Measurements from ENCODE around the gene BTBD7.

GRCh38 chr14:93329965-93330608, 2.7 kb downstream of the BTBD7 start:
- no peak for TF ChIP-seq CTCF (conservative IDR thresholded peaks at IDR 0.05; ENCODE audit: low read depth in 2 of 2)
- no peak for TF ChIP-seq POLR2AphosphoS5 (IDR thresholded peaks at IDR 0.05; ENCODE audit: low read depth)
- TF ChIP-seq REST (IDR thresholded peaks at IDR 0.05; ENCODE audit: unreplicated experiment): no peak
- TF ChIP-seq EZH2phosphoT487 (IDR thresholded peaks at IDR 0.05; ENCODE audit: unreplicated experiment): no peak
- no peak for TF ChIP-seq ZNF114 (CRISPR knock-in tag; IDR thresholded peaks at IDR 0.05)
- no peak for TF ChIP-seq EZH2 (IDR thresholded peaks at IDR 0.05; ENCODE audit: low read depth, unreplicated experiment)

All from GM23338 (cell line).